ENCODE measurements around the gene SPTBN2. TPM values are rescaled to one million over a fixed set of nuclear protein-coding genes. Genes with fewer than 3 reads are reported as not detected.
A peak's percentile ranks its signal among the peaks of the same experiment; 100 is the strongest.

Gene SPTBN2
- total RNA-seq, 2 experiments from 2014 or later: 1.3 to 1.5 TPM

GRCh38 chr11:66674964-66675602, 53.9 kb downstream of the SPTBN2 start:
- Mint-ChIP-seq H3K9me3 (no peaks in the 10 kb centered on the region), H3K27ac (peak overlapping the region; percentile 23), H3K4me1 (ENCODE audit: low read depth) (peaks cover 30% of the 10 kb centered on the region), H3K27me3 (no peaks in the 10 kb centered on the region), H3K4me3 (no peak overlapping the region), H3K36me3 (peaks cover 3% of the 10 kb centered on the region)
- ChIA-PET CTCF (interaction anchor here (0.7 kb wide), 1 partner anchor 123 kb away, joined by 3 read pairs; no protein-coding TSS in a partner anchor), POLR2A (interaction anchor here (0.7 to 1.2 kb wide), 2 partner anchors 36 to 209 kb away, joined by 3 read pairs; no protein-coding TSS in a partner anchor)
- DNase-seq: no peak
- intact Hi-C loops (cut with micrococcal nuclease): loop anchor here (5.0 kb wide), 1 partner anchor 253 kb away; the partner anchor contains the start of gene NPAS4

GRCh38 chr11:66670816-66671215, 58.2 kb downstream of the SPTBN2 start:
- ChIA-PET CTCF (no interaction called here), POLR2A (interaction anchor here (1.5 kb wide), 1 partner anchor 18 kb away, joined by 3 read pairs; no protein-coding TSS in a partner anchor)
- intact Hi-C loops (cut with micrococcal nuclease): no loop called here
- H3K36me3 Mint-ChIP-seq: peaks cover 17% of the 10 kb centered on the region
- H3K4me1 Mint-ChIP-seq (ENCODE audit: low read depth): peaks cover 25% of the 10 kb centered on the region
- no peak overlapping the region for H3K27ac Mint-ChIP-seq
- H3K27me3 Mint-ChIP-seq: no peaks in the 10 kb centered on the region
- no peaks in the 10 kb centered on the region for H3K9me3 Mint-ChIP-seq
- DNase-seq: no peak
- no peak overlapping the region for H3K4me3 Mint-ChIP-seq

GRCh38 chr11:66665369-66665768, 63.6 kb downstream of the SPTBN2 start:
- H3K4me1 Mint-ChIP-seq (ENCODE audit: low read depth): peaks cover 12% of the 10 kb centered on the region
- ChIA-PET POLR2A (interaction anchor here (2.3 kb wide), 1 partner anchor 16 kb away, joined by 7 read pairs; no protein-coding TSS in a partner anchor), CTCF (interaction anchor here (1.5 to 2.9 kb wide), 2 partner anchors 12 to 15 kb away, joined by 6 to 16 read pairs; partner anchors contain the start of gene RBM4B)
- no peak overlapping the region for H3K27ac Mint-ChIP-seq
- DNase-seq: no peak
- H3K9me3 Mint-ChIP-seq: no peaks in the 10 kb centered on the region
- no peak overlapping the region for H3K4me3 Mint-ChIP-seq
- no peaks in the 10 kb centered on the region for H3K27me3 Mint-ChIP-seq
- peaks cover 32% of the 10 kb centered on the region for H3K36me3 Mint-ChIP-seq
- intact Hi-C loops (cut with micrococcal nuclease): no loop called here

- peaks cover 12% of the 10 kb centered on the region for H3K4me1 Mint-ChIP-seq (ENCODE audit: low read depth)
- no peak overlapping the region for H3K27ac Mint-ChIP-seq
- POLR2A ChIA-PET: interaction anchor here (0.7 to 2.3 kb wide), 2 partner anchors 15 to 64 kb away, joined by 3 to 7 read pairs; no protein-coding TSS in a partner anchor
- intact Hi-C loops (cut with micrococcal nuclease): no loop called here
- H3K4me3 Mint-ChIP-seq: no peak overlapping the region
- no peaks in the 10 kb centered on the region for H3K27me3 Mint-ChIP-seq
- no peak for DNase-seq
- H3K9me3 Mint-ChIP-seq: no peaks in the 10 kb centered on the region
- peaks cover 30% of the 10 kb centered on the region for H3K36me3 Mint-ChIP-seq
- CTCF ChIA-PET: interaction anchor here (1.5 to 2.9 kb wide), 2 partner anchors 14 to 16 kb away, joined by 6 to 16 read pairs; partner anchors contain the start of gene RBM4B
These were observed 65.2 kb downstream of the SPTBN2 start for GRCh38 chr11:66663741-66664296.

- CTCF ChIA-PET: interaction anchor here (1.1 kb wide), 1 partner anchor 19 kb away, joined by 4 read pairs; no protein-coding TSS in a partner anchor
- Mint-ChIP-seq H3K4me1 (ENCODE audit: low read depth) (peaks cover 8% of the 10 kb centered on the region), H3K27ac (peak overlapping the region; percentile 3), H3K9me3 (no peaks in the 10 kb centered on the region), H3K36me3 (peaks cover 21% of the 10 kb centered on the region), H3K27me3 (no peaks in the 10 kb centered on the region), H3K4me3 (no peak overlapping the region)
- POLR2A ChIA-PET: interaction anchor here (1.5 kb wide), 1 partner anchor 10 kb away, joined by 4 read pairs; no protein-coding TSS in a partner anchor
- DNase-seq: no peak
- intact Hi-C loops (cut with micrococcal nuclease): no loop called here
These were observed 69.3 kb downstream of the SPTBN2 start for GRCh38 chr11:66659763-66660162.

- no peaks in the 10 kb centered on the region for H3K9me3 Mint-ChIP-seq
- DNase-seq: peak; percentile 16
- ChIA-PET POLR2A (interaction anchor here (0.7 to 2.0 kb wide), 5 partner anchors 11 to 215 kb away, joined by 3 to 10 read pairs (median 3); partner anchors contain the start of genes MRPL11, RBM4 and RBM4B), CTCF (interaction anchor here (1.0 kb wide), 1 partner anchor 74 kb away, joined by 4 read pairs; no protein-coding TSS in a partner anchor)
- H3K4me1 Mint-ChIP-seq (ENCODE audit: low read depth): peaks cover 37% of the 10 kb centered on the region
- peaks cover 30% of the 10 kb centered on the region for H3K36me3 Mint-ChIP-seq
- H3K27ac Mint-ChIP-seq: peak overlapping the region; percentile 33
- intact Hi-C loops (cut with micrococcal nuclease): no loop called here
- no peak overlapping the region for H3K4me3 Mint-ChIP-seq
- H3K27me3 Mint-ChIP-seq: no peaks in the 10 kb centered on the region
These were observed 75.9 kb downstream of the SPTBN2 start for GRCh38 chr11:66653123-66653522.

- intact Hi-C loops (cut with micrococcal nuclease): no loop called here
- H3K4me3 Mint-ChIP-seq: no peak overlapping the region
- peaks cover 39% of the 10 kb centered on the region for H3K4me1 Mint-ChIP-seq (ENCODE audit: low read depth)
- DNase-seq: no peak
- no peaks in the 10 kb centered on the region for H3K27me3 Mint-ChIP-seq
- peak overlapping the region; percentile 33 for H3K27ac Mint-ChIP-seq
- peaks cover 31% of the 10 kb centered on the region for H3K36me3 Mint-ChIP-seq
- POLR2A ChIA-PET: interaction anchor here (0.7 to 2.0 kb wide), 4 partner anchors 11 to 25 kb away, joined by 3 to 10 read pairs (median 4); partner anchors contain the start of genes RBM4 and RBM4B
- CTCF ChIA-PET: interaction anchor here (1.0 kb wide), 1 partner anchor 73 kb away, joined by 4 read pairs; no protein-coding TSS in a partner anchor
- no peaks in the 10 kb centered on the region for H3K9me3 Mint-ChIP-seq
These were observed 76.4 kb downstream of the SPTBN2 start for GRCh38 chr11:66652651-66653050.

- ChIA-PET CTCF (interaction anchor here (3.2 kb wide), 1 partner anchor 28 kb away, joined by 12 read pairs; no protein-coding TSS in a partner anchor), POLR2A (interaction anchor here (0.6 to 3.3 kb wide), 3 partner anchors 12 to 171 kb away, joined by 3 to 28 read pairs (median 4); partner anchors contain the start of genes DPP3 and RBM4)
- Mint-ChIP-seq H3K4me3 (no peak overlapping the region), H3K27ac (peak overlapping the region; percentile 33), H3K4me1 (ENCODE audit: low read depth) (peaks cover 55% of the 10 kb centered on the region), H3K27me3 (no peaks in the 10 kb centered on the region), H3K9me3 (no peaks in the 10 kb centered on the region), H3K36me3 (peaks cover 44% of the 10 kb centered on the region)
- no peak for DNase-seq
- intact Hi-C loops (cut with micrococcal nuclease): no loop called here
These were observed 78.0 kb downstream of the SPTBN2 start for GRCh38 chr11:66651016-66651415.

GRCh38 chr11:66649903-66650302, 79.1 kb downstream of the SPTBN2 start:
- peaks cover 51% of the 10 kb centered on the region for H3K36me3 Mint-ChIP-seq
- POLR2A ChIA-PET: interaction anchor here (1.0 to 3.3 kb wide), 3 partner anchors 10 to 14 kb away, joined by 4 to 28 read pairs (median 7); partner anchors contain the start of gene RBM4
- CTCF ChIA-PET: interaction anchor here (1.1 to 3.2 kb wide), 4 partner anchors 10 to 104 kb away, joined by 3 to 12 read pairs (median 4); partner anchors contain the start of genes ACTN3, RBM4B and ZDHHC24
- no peak for DNase-seq
- no peak overlapping the region for H3K4me3 Mint-ChIP-seq
- peak overlapping the region; percentile 23 for H3K27ac Mint-ChIP-seq
- H3K27me3 Mint-ChIP-seq: no peaks in the 10 kb centered on the region
- no peaks in the 10 kb centered on the region for H3K9me3 Mint-ChIP-seq
- H3K4me1 Mint-ChIP-seq (ENCODE audit: low read depth): peaks cover 62% of the 10 kb centered on the region
- intact Hi-C loops (cut with micrococcal nuclease): no loop called here

- no peak for DNase-seq
- intact Hi-C loops (cut with micrococcal nuclease): no loop called here
- POLR2A ChIA-PET: interaction anchor here (0.6 to 2.1 kb wide), 3 partner anchors 7 to 1712 kb away, joined by 3 to 6 read pairs (median 4); partner anchors contain the start of gene RBM4
- Mint-ChIP-seq H3K4me3 (no peak overlapping the region), H3K27ac (peak overlapping the region; percentile 41), H3K36me3 (peaks cover 81% of the 10 kb centered on the region), H3K9me3 (no peaks in the 10 kb centered on the region), H3K27me3 (no peaks in the 10 kb centered on the region), H3K4me1 (ENCODE audit: low read depth) (peaks cover 80% of the 10 kb centered on the region)
- CTCF ChIA-PET: interaction anchor here (0.8 to 1.6 kb wide), 2 partner anchors 9 to 32 kb away, joined by 3 to 5 read pairs; partner anchors contain the start of gene RBM4
These were observed 82.2 kb downstream of the SPTBN2 start for GRCh38 chr11:66646828-66647227.

GRCh38 chr11:66643745-66644437, 85.1 kb downstream of the SPTBN2 start:
- intact Hi-C loops (cut with micrococcal nuclease): no loop called here
- ChIA-PET POLR2A (no interaction called here), CTCF (interaction anchor here (1.1 kb wide), 1 partner anchor 22 kb away, joined by 3 read pairs; no protein-coding TSS in a partner anchor)
- H3K9me3 Mint-ChIP-seq: no peaks in the 10 kb centered on the region
- peaks cover 88% of the 10 kb centered on the region for H3K36me3 Mint-ChIP-seq
- H3K4me3 Mint-ChIP-seq: no peak overlapping the region
- no peak for DNase-seq
- peak overlapping the region; percentile 3 for H3K27ac Mint-ChIP-seq
- peaks cover 83% of the 10 kb centered on the region for H3K4me1 Mint-ChIP-seq (ENCODE audit: low read depth)
- no peaks in the 10 kb centered on the region for H3K27me3 Mint-ChIP-seq

Data from activated CD4-positive, alpha-beta memory T cell treated with anti-CD3 and anti-CD28 coated beads for 36 hours (primary cell).